K562 (cell line): ENCODE measurements around the gene EPHA1. TPM values are rescaled to one million over a fixed set of nuclear protein-coding genes. Genes with fewer than 3 reads are reported as not detected.

Experiments
- BCL6 ChIP-seq: fragments of 250-450 bp; sonication (Bioruptor Pico); IDR thresholded peaks from 2 replicates; pipeline ENCODE4 v1.4.0; 2020
- E4F1 ChIP-seq: fragments of 250-450 bp; sonication (Bioruptor Pico); IDR thresholded peaks from 2 replicates; pipeline ENCODE4 v1.5.0; 2021; ENCODE audit warnings: mild to moderate bottlenecking, borderline replicate concordance
- HES1 ChIP-seq: fragments of 450-650 bp; IDR thresholded peaks from 2 replicates; pipeline ENCODE4 v1.6.1; 2016; ENCODE audit warnings: low read depth, mild to moderate bottlenecking, moderate library complexity
- KAT2B ChIP-seq: IDR thresholded peaks from one replicate; pipeline ENCODE4 v1.6.1; 2012; ENCODE audit warnings: low read depth, mild to moderate bottlenecking, control low read depth, inconsistent platforms, low read length, moderate library complexity
- KLF16 ChIP-seq: IDR thresholded peaks from 2 replicates; pipeline ENCODE4 v1.6.1; 2016; ENCODE audit warnings: antibody characterized with exemption
- MEF2D ChIP-seq: conservative IDR thresholded peaks from 2 replicates; pipeline ENCODE4 v1.6.1; 2016; ENCODE audit warnings: low read depth, missing genetic modification characterization, missing compliant biosample characterization
- NFIC ChIP-seq: fragments of 450-650 bp; IDR thresholded peaks from 2 replicates; pipeline ENCODE4 v1.6.1; 2017; ENCODE audit warnings: mild to moderate bottlenecking, inconsistent platforms
- NFXL1 ChIP-seq: fragments of 450-650 bp; formaldehyde crosslinking; IDR thresholded peaks from 2 replicates; pipeline ENCODE4 v1.4.0; 2021; ENCODE audit warnings: mild to moderate bottlenecking
- OTX1 ChIP-seq: fragments of 450-650 bp; formaldehyde crosslinking; IDR thresholded peaks from 2 replicates; pipeline ENCODE4 v1.4.0; 2022; ENCODE audit warnings: mild to moderate bottlenecking
- TEAD4 ChIP-seq, 2 experiments: sonication (generic) in 1 of 2; formaldehyde crosslinking in 1 of 2; IDR thresholded peaks; 2 replicates each; pipeline versions ENCODE4 v1.6.1 to v1.8.0; 2012 to 2022; ENCODE audit warnings: borderline replicate concordance in 1 of 2, inconsistent platforms in 1 of 2, low read length in 1 of 2, mild to moderate bottlenecking in 1 of 2, missing genetic modification reagents in 1 of 2
- TFAP4 ChIP-seq: sonication (generic); formaldehyde crosslinking; IDR thresholded peaks from 2 replicates; pipeline ENCODE4 v1.8.0; 2022; ENCODE audit warnings: missing genetic modification reagents, mild to moderate bottlenecking, moderate library complexity, borderline replicate concordance
- VEZF1 ChIP-seq: fragments of 200-800 bp; sonication (Bioruptor generic); IDR thresholded peaks from 2 replicates; pipeline ENCODE4 v1.6.1; 2017; ENCODE audit warnings: missing genetic modification characterization, missing compliant biosample characterization
- ZBTB2 ChIP-seq: fragments of 450-650 bp; IDR thresholded peaks from 2 replicates; pipeline ENCODE4 v1.6.1; 2016; ENCODE audit warnings: antibody characterized with exemption
- ZBTB8A ChIP-seq: fragments of 450-650 bp; IDR thresholded peaks from 2 replicates; pipeline ENCODE4 v1.6.1; 2018; ENCODE audit warnings: mild to moderate bottlenecking, moderate library complexity; ENCODE audit not compliant: partially characterized antibody
- ZFP36 ChIP-seq: fragments of 150-350 bp; IDR thresholded peaks from 2 replicates; pipeline ENCODE4 v1.6.1; 2018; ENCODE audit warnings: low read length, low read depth; ENCODE audit not compliant: partially characterized antibody
- ZNF124 ChIP-seq: sonication (generic); formaldehyde crosslinking; IDR thresholded peaks from 2 replicates; pipeline ENCODE4 v1.8.1; 2022; ENCODE audit warnings: missing genetic modification reagents
- ZNF143 ChIP-seq: sonication (generic); formaldehyde crosslinking; IDR thresholded peaks from 2 replicates; pipeline ENCODE4 v1.9.0; 2022; ENCODE audit warnings: mild to moderate bottlenecking, missing genetic modification reagents
- ZNF224 ChIP-seq: sonication (generic); formaldehyde crosslinking; IDR thresholded peaks from 2 replicates; pipeline ENCODE4 v1.8.0; 2022; ENCODE audit warnings: mild to moderate bottlenecking, missing genetic modification reagents
- ZNF277 ChIP-seq: fragments of 250-450 bp; sonication (Bioruptor Pico); IDR thresholded peaks from 2 replicates; pipeline ENCODE4 v1.8.0; 2022; ENCODE audit warnings: inconsistent platforms, mild to moderate bottlenecking, moderate library complexity, borderline replicate concordance
- ZNF444 ChIP-seq: fragments of 250-450 bp; sonication (Bioruptor Pico); IDR thresholded peaks from 2 replicates; pipeline ENCODE4 v1.4.0; 2020; ENCODE audit warnings: mild to moderate bottlenecking, moderate library complexity
- polyA plus RNA-seq, 8 experiments: library from polyadenylated mRNA; depleted of rRNA in 4 of 8; stranded (reverse) in 5 of 8; unstranded in 3 of 8; fragments of >200 nt; fragmentation: Nextera tagmentation in 2 of 8; fragmentation: Illumina TruSeq in 1 of 8; extraction: Ambion mirVana in 2 of 8; extraction: Trizol in 1 of 8; gene quantifications; 2 replicates each; pipeline versions ENCODE4 v1.2.1 to v1.2.3, GENCODE V29; 2011 to 2014; ENCODE audit warnings: inconsistent platforms in 1 of 8, missing spikeins in 1 of 8
- total RNA-seq, 7 experiments: library from RNA; depleted of rRNA in 6 of 7; stranded (reverse); fragments of >200 nt in 6 of 7; fragmentation: Illumina TruSeq in 2 of 7; extraction: Trizol in 2 of 7; gene quantifications; 2 replicates each; pipeline versions ENCODE4 v1.2.1 to v1.2.3, GENCODE V29; 2011 to 2021; ENCODE audit warnings: low replicate concordance in 1 of 7

The EPHA1 gene
- total and polyA plus RNA-seq, 9 of the 15 experiments (the other 6 are each of a cell fraction or from before 2014, with no cell fraction given) = 0.22 to 0.57 (median 0.32) TPM; not detected in 6

- no peak for TF ChIP-seq E4F1 (CRISPR knock-in tag)
- no peak for TF ChIP-seq ZNF124 (CRISPR knock-in tag)
- no peak for TF ChIP-seq NFXL1 (CRISPR knock-in tag)
- no peak for TF ChIP-seq BCL6
- no peak for TF ChIP-seq TEAD4 (IDR thresholded peaks at IDR 0.05; ENCODE audit: low read length)
- TF ChIP-seq TEAD4 (CRISPR knock-in tag; IDR thresholded peaks at IDR 0.05; ENCODE audit: borderline replicate concordance) = no peak
- TF ChIP-seq ZNF143 (CRISPR knock-in tag) = peak; percentile 17; the same call in 1 of the 2 replicates
- TF ChIP-seq TFAP4 (CRISPR knock-in tag) = peak; percentile 47; the same call in 1 of the 2 replicates
- no peak for TF ChIP-seq OTX1
- no peak for TF ChIP-seq VEZF1 (CRISPR knock-in tag)
- TF ChIP-seq KAT2B = no peak
- TF ChIP-seq ZFP36 = no peak
- no peak for TF ChIP-seq MEF2D (tag)
- TF ChIP-seq HES1 = no peak
- TF ChIP-seq ZNF277 (CRISPR knock-in tag) = no peak
- TF ChIP-seq NFIC = peak; percentile 89
- no peak for TF ChIP-seq ZBTB8A
- no peak for TF ChIP-seq ZNF444 (CRISPR knock-in tag)
- no peak for TF ChIP-seq KLF16
- 0 out of 2 replicates have a peak, but pooled peaks have one; percentile 29 for TF ChIP-seq ZBTB2
- TF ChIP-seq ZNF224 (CRISPR knock-in tag) = no peak
Observed at GRCh38 chr7:143381427-143382125, 27.1 kb downstream of the EPHA1 start (continued).
